Neutrophil (primary cell): ENCODE data around the gene HIVEP3.

Experiments used
- H3K27ac ChIP-seq: fragments of 200-600 bp; sonication (generic); 2 replicates; pipeline ENCODE4 v1.5.1; 2016; ENCODE audit warnings: mild to moderate bottlenecking, moderate library complexity
- H3K27me3 ChIP-seq: fragments of 200-600 bp; sonication (generic); 2 replicates; pipeline ENCODE4 v1.6.0; 2016; ENCODE audit warnings: mild to moderate bottlenecking
- H3K36me3 ChIP-seq: fragments of 200-600 bp; sonication (generic); 2 replicates; pipeline ENCODE4 v1.5.1; 2017
- H3K4me1 ChIP-seq, 2 experiments: fragments of 200-600 bp in 1 of 2; sonication (generic) in 1 of 2; 1 replicate in 1 of 2; 2 replicates in 1 of 2; pipeline versions ENCODE4 v1.5.1 to v1.6.1; 2013 to 2016; ENCODE audit warnings: low read depth in 1 of 2, low read length in 1 of 2, mild to moderate bottlenecking in 1 of 2, moderate library complexity in 1 of 2; ENCODE audit not compliant: control insufficient read depth in 1 of 2, insufficient read depth in 1 of 2
- H3K4me3 ChIP-seq, 2 experiments: fragments of 200-600 bp in 1 of 2; sonication (generic) in 1 of 2; 1 replicate in 1 of 2; 2 replicates in 1 of 2; pipeline ENCODE4 v1.5.1; 2013 to 2016; ENCODE audit warnings: low read depth in 1 of 2, low read length in 1 of 2, mild to moderate bottlenecking in 1 of 2, moderate library complexity in 1 of 2
- H3K9me3 ChIP-seq: fragments of 200-600 bp; sonication (generic); 2 replicates; pipeline ENCODE4 v1.5.1; 2016
- TF ChIP-seq, protein P1 (sequence below): fragments of 200-600 bp; sonication (generic); IDR thresholded peaks from 2 replicates; pipeline ENCODE4 v1.5.1; 2016; ENCODE audit warnings: antibody characterized with exemption

HIVEP3 gene

GRCh38 chr1:41918450-41919043, at the start of gene HIVEP3:
TSS of gene HIVEP3 (minus strand) at chr1:41918922.
- Histone ChIP-seq H3K27me3 (peaks cover 83% of the 10 kb centered on the region), H3K27ac (no peak within 1 kb of the TSS), H3K36me3 (no peaks in the 10 kb centered on the region), H3K4me1 (peaks cover 0 to 9% of the 10 kb centered on the region in 2 experiments), H3K4me3 (no peak within 1 kb of the TSS), H3K9me3 (no peaks in the 10 kb centered on the region)
- TF ChIP-seq, protein P1, sequence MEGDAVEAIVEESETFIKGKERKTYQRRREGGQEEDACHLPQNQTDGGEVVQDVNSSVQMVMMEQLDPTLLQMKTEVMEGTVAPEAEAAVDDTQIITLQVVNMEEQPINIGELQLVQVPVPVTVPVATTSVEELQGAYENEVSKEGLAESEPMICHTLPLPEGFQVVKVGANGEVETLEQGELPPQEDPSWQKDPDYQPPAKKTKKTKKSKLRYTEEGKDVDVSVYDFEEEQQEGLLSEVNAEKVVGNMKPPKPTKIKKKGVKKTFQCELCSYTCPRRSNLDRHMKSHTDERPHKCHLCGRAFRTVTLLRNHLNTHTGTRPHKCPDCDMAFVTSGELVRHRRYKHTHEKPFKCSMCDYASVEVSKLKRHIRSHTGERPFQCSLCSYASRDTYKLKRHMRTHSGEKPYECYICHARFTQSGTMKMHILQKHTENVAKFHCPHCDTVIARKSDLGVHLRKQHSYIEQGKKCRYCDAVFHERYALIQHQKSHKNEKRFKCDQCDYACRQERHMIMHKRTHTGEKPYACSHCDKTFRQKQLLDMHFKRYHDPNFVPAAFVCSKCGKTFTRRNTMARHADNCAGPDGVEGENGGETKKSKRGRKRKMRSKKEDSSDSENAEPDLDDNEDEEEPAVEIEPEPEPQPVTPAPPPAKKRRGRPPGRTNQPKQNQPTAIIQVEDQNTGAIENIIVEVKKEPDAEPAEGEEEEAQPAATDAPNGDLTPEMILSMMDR, result no peak

GRCh38 chr1:41964400-41964799, 45.7 kb upstream of the HIVEP3 start:
- H3K27me3 ChIP-seq, result no peaks in the 10 kb centered on the region
- H3K4me1 ChIP-seq, result no peaks in the 10 kb centered on the region
- TF ChIP-seq, protein P1, result no peak
- no peak overlapping the region for H3K27ac ChIP-seq
- H3K4me3 ChIP-seq, result no peak overlapping the region
- H3K9me3 ChIP-seq, result no peaks in the 10 kb centered on the region
- no peaks in the 10 kb centered on the region for H3K36me3 ChIP-seq

DNA sequence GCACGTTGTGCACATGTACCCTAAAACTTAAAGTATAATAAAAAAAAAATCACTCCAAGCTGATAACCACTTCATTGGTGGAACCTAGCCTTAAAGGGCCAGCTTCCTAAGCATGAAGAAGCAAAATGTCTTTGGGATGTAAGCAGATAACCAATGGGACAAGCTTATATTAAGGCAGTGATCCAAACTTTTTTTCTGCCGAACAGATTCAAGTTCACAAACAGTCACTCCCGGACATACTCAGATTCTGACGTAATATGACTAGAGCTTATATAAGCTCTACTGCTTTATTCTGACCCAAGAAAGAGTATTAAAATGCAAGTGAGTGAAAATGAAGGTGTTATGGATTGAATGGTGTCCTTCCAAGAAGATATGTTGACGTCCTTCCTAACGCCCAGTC, 44.9 kb upstream of the HIVEP3 start:
- H3K36me3 ChIP-seq, result no peaks in the 10 kb centered on the region
- no peaks in the 10 kb centered on the region for H3K27me3 ChIP-seq
- H3K9me3 ChIP-seq, result no peaks in the 10 kb centered on the region
- no peaks in the 10 kb centered on the region for H3K4me1 ChIP-seq
- H3K27ac ChIP-seq, result no peak overlapping the region
- TF ChIP-seq, protein P1, result no peak
- no peak overlapping the region for H3K4me3 ChIP-seq

GRCh38 chr1:41958015-41958673, 39.4 kb upstream of the HIVEP3 start:
- TF ChIP-seq, protein P1, result no peak
- no peaks in the 10 kb centered on the region for H3K9me3 ChIP-seq
- no peak overlapping the region for H3K27ac ChIP-seq
- no peaks in the 10 kb centered on the region for H3K36me3 ChIP-seq
- no peaks in the 10 kb centered on the region for H3K4me1 ChIP-seq
- no peaks in the 10 kb centered on the region for H3K27me3 ChIP-seq
- H3K4me3 ChIP-seq, result no peak overlapping the region

DNA sequence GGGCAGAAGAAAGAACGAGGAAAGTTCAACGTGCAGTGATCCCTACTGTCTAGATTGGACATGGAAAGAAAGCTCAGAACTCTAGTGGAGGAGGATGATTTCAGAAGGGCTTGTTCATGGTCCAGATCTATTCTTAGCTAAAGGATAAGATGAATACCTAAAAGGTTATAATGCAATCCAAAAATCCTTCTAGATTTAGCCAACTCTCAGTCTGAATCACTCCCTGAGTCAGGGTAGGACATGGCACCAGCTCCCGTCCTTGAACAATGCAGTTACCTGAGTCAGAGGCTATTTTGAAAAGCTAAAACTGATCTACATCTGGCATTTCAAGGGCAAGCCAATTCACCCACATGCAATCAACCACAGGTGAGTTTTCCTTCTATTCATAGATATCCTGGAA, 38.8 kb upstream of the HIVEP3 start:
- H3K36me3 ChIP-seq, result no peaks in the 10 kb centered on the region
- no peaks in the 10 kb centered on the region for H3K27me3 ChIP-seq
- H3K9me3 ChIP-seq, result no peaks in the 10 kb centered on the region
- H3K4me1 ChIP-seq, result no peaks in the 10 kb centered on the region
- no peak overlapping the region for H3K27ac ChIP-seq
- no peak overlapping the region for H3K4me3 ChIP-seq
- TF ChIP-seq, protein P1, result no peak
